AG04449 (cell line): ENCODE measurements around the gene SSX2IP.
A peak's percentile ranks its signal among the peaks of the same experiment; 100 is the strongest.

Experiments
- CTCF ChIA-PET: fragments of 350-600 bp; formaldehyde crosslinking; extraction: SDS; loops from one replicate; lab custom pipeline; 2021; ENCODE audit warnings: antibody characterized with exemption; lab: Yijun Ruan, JAX
- POLR2A ChIA-PET: fragments of 400-600, 350-600 bp; formaldehyde crosslinking; extraction: SDS; loops from one replicate; lab custom pipeline; 2020; ENCODE audit warnings: antibody characterized with exemption, inconsistent platforms; lab: Yijun Ruan, JAX
- DNase-seq: peaks from one replicate; pipeline ENCODE4 v3.0.0-alpha.2; 2010; ENCODE audit warnings: low read depth, low spot score
- H3K4me3 ChIP-seq: 2 replicates; pipeline ENCODE4 v1.5.1; 2011; ENCODE audit warnings: low read depth, mild to moderate bottlenecking, control low read depth, low read length
- CTCF ChIP-seq: IDR thresholded peaks from one replicate; pipeline ENCODE4 v1.5.1; 2011; ENCODE audit warnings: mild to moderate bottlenecking, moderate library complexity, low read length, control low read depth, inconsistent platforms; ENCODE audit not compliant: insufficient read depth; ENCODE audit errors: missing control alignments

Gene SSX2IP

GRCh38 chr1:84687714-84688462 lies 2.4 kb downstream of the SSX2IP start:
- peak; percentile 53 for DNase-seq
- POLR2A ChIA-PET = interaction anchor here (0.6 to 1.0 kb wide), 2 partner anchors 10 to 182 kb away, joined by 3 read pairs; partner anchors contain the start of genes GNG5 and SPATA1
- H3K4me3 ChIP-seq = no peak overlapping the region
- CTCF ChIA-PET = interaction anchor here (0.7 to 2.6 kb wide), 6 partner anchors 9 to 253 kb away, joined by 3 to 14 read pairs (median 4); no protein-coding TSS in a partner anchor
- no peak for TF ChIP-seq CTCF

- H3K4me3 ChIP-seq = no peak overlapping the region
- CTCF ChIA-PET = interaction anchor here (1.0 to 1.3 kb wide), 2 partner anchors 9 to 18 kb away, joined by 3 read pairs; no protein-coding TSS in a partner anchor
- TF ChIP-seq CTCF = no peak
- DNase-seq = no peak
- POLR2A ChIA-PET = no interaction called here
Measured at GRCh38 chr1:84686223-84686622, 4.0 kb downstream of the SSX2IP start.

GRCh38 chr1:84683508-84683907 lies 6.8 kb downstream of the SSX2IP start:
- POLR2A ChIA-PET = no interaction called here
- no peak overlapping the region for H3K4me3 ChIP-seq
- CTCF ChIA-PET = interaction anchor here (0.9 to 1.6 kb wide), 2 partner anchors 9 to 70 kb away, joined by 3 to 5 read pairs; no protein-coding TSS in a partner anchor
- no peak for TF ChIP-seq CTCF
- no peak for DNase-seq

- H3K4me3 ChIP-seq = no peak overlapping the region
- ChIA-PET CTCF (interaction anchor here (1.6 kb wide), 1 partner anchor 72 kb away, joined by 5 read pairs; no protein-coding TSS in a partner anchor), POLR2A (interaction anchor here (0.5 kb wide), 1 partner anchor 53 kb away, joined by 3 read pairs; no protein-coding TSS in a partner anchor)
- TF ChIP-seq CTCF = no peak
- no peak for DNase-seq
Measured at GRCh38 chr1:84682047-84682446, 8.2 kb downstream of the SSX2IP start.

- ChIA-PET CTCF (interaction anchor here (0.7 to 1.4 kb wide), 4 partner anchors 9 to 235 kb away, joined by 3 to 6 read pairs (median 4); no protein-coding TSS in a partner anchor), POLR2A (interaction anchor here (1.0 kb wide), 1 partner anchor 11 kb away, joined by 3 read pairs; no protein-coding TSS in a partner anchor)
- DNase-seq = no peak
- no peak overlapping the region for H3K4me3 ChIP-seq
- TF ChIP-seq CTCF = no peak
Measured at GRCh38 chr1:84677415-84678099, 12.7 kb downstream of the SSX2IP start.

GRCh38 chr1:84675631-84676030 lies 14.6 kb downstream of the SSX2IP start:
- ChIA-PET CTCF (interaction anchor here (1.4 to 3.1 kb wide), 2 partner anchors 13 to 77 kb away, joined by 4 to 14 read pairs; no protein-coding TSS in a partner anchor), POLR2A (no interaction called here)
- H3K4me3 ChIP-seq = no peak overlapping the region
- TF ChIP-seq CTCF = no peak
- no peak for DNase-seq
